OCI-LY1 (cell line): ENCODE data around the gene PHC1.
"Not testable (repeated sequence)": the region's sequence is repeated elsewhere in the genome, so short reads cannot be mapped to it uniquely, and the experiment has no call there.

ENCODE experiments used
- H2AFZ ChIP-seq: fragments of 200-600 bp; sonication (generic), shearing (Covaris generic); 2 replicates; pipeline ENCODE4 v1.6.0; 2014; ENCODE audit warnings: antibody characterized with exemption, mild to moderate bottlenecking, low read length
- H3F3A ChIP-seq: fragments of 200-600 bp; sonication (generic), shearing (Covaris generic); 2 replicates; pipeline ENCODE4 v1.6.0; 2014; ENCODE audit warnings: mild to moderate bottlenecking, antibody characterized with exemption, low read length, moderate library complexity; ENCODE audit not compliant: insufficient read depth
- H3K27ac ChIP-seq: fragments of 200-600 bp; sonication (generic); 2 replicates; pipeline ENCODE4 v1.5.1; 2014; ENCODE audit warnings: low read length, mixed run types, mild to moderate bottlenecking, low read depth; ENCODE audit not compliant: poor library complexity, severe bottlenecking
- H3K27me3 ChIP-seq: fragments of 200-600 bp; sonication (generic); 2 replicates; pipeline ENCODE4 v1.6.0; 2014; ENCODE audit warnings: antibody characterized with exemption, mild to moderate bottlenecking, low read length, moderate library complexity; ENCODE audit not compliant: insufficient read depth
- H3K36me3 ChIP-seq: fragments of 200-600 bp; sonication (generic); 2 replicates; pipeline ENCODE4 v1.6.1; 2014; ENCODE audit warnings: mild to moderate bottlenecking, antibody characterized with exemption, low read length, moderate library complexity, mixed read lengths; ENCODE audit not compliant: insufficient read depth
- H3K4me1 ChIP-seq: fragments of 200-600 bp; sonication (generic); 2 replicates; pipeline ENCODE4 v1.5.1; 2014; ENCODE audit warnings: mild to moderate bottlenecking, low read length, moderate library complexity; ENCODE audit not compliant: insufficient read depth, severe bottlenecking
- H3K4me2 ChIP-seq: fragments of 200-600 bp; sonication (generic), shearing (Covaris generic); 2 replicates; pipeline ENCODE4 v1.6.1; 2014; ENCODE audit warnings: low read length
- H3K4me3 ChIP-seq: fragments of 200-600 bp; sonication (generic); 2 replicates; pipeline ENCODE4 v1.5.1; 2014; ENCODE audit warnings: low read length, low read depth, mild to moderate bottlenecking, mixed read lengths; ENCODE audit not compliant: poor library complexity, severe bottlenecking
- H3K79me2 ChIP-seq: fragments of 200-600 bp; shearing (Covaris generic); 2 replicates; pipeline ENCODE4 v1.6.1; 2016; ENCODE audit warnings: mixed run types, low read length, mixed read lengths; ENCODE audit not compliant: insufficient read depth
- H3K9ac ChIP-seq: fragments of 200-600 bp; sonication (generic), shearing (Covaris generic); 2 replicates; pipeline ENCODE4 v1.6.1; 2014; ENCODE audit warnings: mild to moderate bottlenecking, low read length, mixed read lengths
- H3K9me2 ChIP-seq: fragments of 200-600 bp; sonication (generic), shearing (Covaris generic); 2 replicates; pipeline ENCODE4 v1.6.1; 2014; ENCODE audit warnings: low read depth, mild to moderate bottlenecking, low read length, mixed read lengths
- H3K9me3 ChIP-seq: fragments of 200-600 bp; shearing (Covaris generic); 2 replicates; pipeline ENCODE4 v1.6.1; 2014; ENCODE audit warnings: low read length, mixed read lengths
- H4K20me1 ChIP-seq: fragments of 200-600 bp; sonication (generic), shearing (Covaris generic); 2 replicates; pipeline ENCODE4 v1.6.0; 2016; ENCODE audit warnings: mild to moderate bottlenecking, low read length; ENCODE audit not compliant: insufficient read depth
- CTCF ChIP-seq: fragments of 200-600 bp; sonication (generic), shearing (Covaris generic); IDR thresholded peaks from 2 replicates; pipeline ENCODE4 v1.5.1; 2017; ENCODE audit warnings: mild to moderate bottlenecking, antibody characterized with exemption, low read length, moderate library complexity, mixed read lengths
- EZH2 ChIP-seq: fragments of 200-600 bp; sonication (generic), shearing (Covaris generic); IDR thresholded peaks from 2 replicates; pipeline ENCODE4 v1.8.0; 2017; ENCODE audit warnings: borderline replicate concordance, mixed run types, mild to moderate bottlenecking, antibody characterized with exemption, low read length, moderate library complexity, mixed read lengths

The PHC1 gene

GRCh38 chr12:8917751-8918150 is 3.4 kb downstream of the PHC1 start:
- Histone ChIP-seq H3K9me2 (no peaks in the 10 kb centered on the region), H3K36me3 (peaks cover 25% of the 10 kb centered on the region; the same call in 1 of the 2 replicates), H3K79me2 (0 out of 2 replicates have a peak, but pooled peaks cover 6% of the 10 kb centered on the region), H3F3A (peaks cover 7% of the 10 kb centered on the region; the same call in 1 of the 2 replicates), H3K9ac (no peak overlapping the region), H4K20me1 (no peaks in the 10 kb centered on the region), H3K4me1 (peaks cover 35% of the 10 kb centered on the region), H2AFZ (no peak overlapping the region), H3K4me3 (no peak overlapping the region), H3K4me2 (no peak overlapping the region), H3K27ac (no peak overlapping the region), H3K27me3 (no peaks in the 10 kb centered on the region), H3K9me3 (no peaks in the 10 kb centered on the region)
- no peak for TF ChIP-seq EZH2
- TF ChIP-seq CTCF = no peak

GRCh38 chr12:8919643-8920042 is 5.3 kb downstream of the PHC1 start:
- H3K9ac ChIP-seq, H3K27me3 ChIP-seq, H3K27ac ChIP-seq, H4K20me1 ChIP-seq, H2AFZ ChIP-seq, H3K9me2 ChIP-seq, H3K9me3 ChIP-seq, H3K4me3 ChIP-seq, H3F3A ChIP-seq, H3K4me2 ChIP-seq, H3K79me2 ChIP-seq: not testable (repeated sequence)
- Histone ChIP-seq H3K4me1 (peaks cover 20% of the 10 kb centered on the region), H3K36me3 (peaks cover 32% of the 10 kb centered on the region; the same call in 1 of the 2 replicates)

- no peak for TF ChIP-seq EZH2
- TF ChIP-seq CTCF = no peak
- no peaks in the 10 kb centered on the region for H3K9me3 ChIP-seq
- H3K4me3 ChIP-seq = no peak overlapping the region
- no peak overlapping the region for H3K9ac ChIP-seq
- no peaks in the 10 kb centered on the region for H3F3A ChIP-seq
- H3K9me2 ChIP-seq = no peaks in the 10 kb centered on the region
- no peak overlapping the region for H2AFZ ChIP-seq
- no peaks in the 10 kb centered on the region for H3K4me1 ChIP-seq
- H3K27me3 ChIP-seq = no peaks in the 10 kb centered on the region
- peaks cover 32% of the 10 kb centered on the region; the same call in 1 of the 2 replicates for H3K36me3 ChIP-seq
- H3K27ac ChIP-seq = no peak overlapping the region
- H3K79me2 ChIP-seq = no peaks in the 10 kb centered on the region
- H4K20me1 ChIP-seq = no peaks in the 10 kb centered on the region
- no peak overlapping the region for H3K4me2 ChIP-seq
Measured at GRCh38 chr12:8922544-8922943, 8.2 kb downstream of the PHC1 start.

- not testable (repeated sequence) for H4K20me1 ChIP-seq, H3K79me2 ChIP-seq, H3K27ac ChIP-seq, H3K27me3 ChIP-seq, H3F3A ChIP-seq, H3K9me2 ChIP-seq, H3K4me3 ChIP-seq, H3K9me3 ChIP-seq, H3K9ac ChIP-seq, H3K4me1 ChIP-seq, H2AFZ ChIP-seq, H3K4me2 ChIP-seq
- H3K36me3 ChIP-seq = peaks cover 25% of the 10 kb centered on the region
Measured at GRCh38 chr12:8930655-8931323, 16.5 kb downstream of the PHC1 start.

GRCh38 chr12:8932464-8932863 is 18.2 kb downstream of the PHC1 start:
- H3K4me2 ChIP-seq, H3K27ac ChIP-seq, H3K79me2 ChIP-seq, H3F3A ChIP-seq, H3K9ac ChIP-seq, H3K27me3 ChIP-seq, H3K9me3 ChIP-seq, H4K20me1 ChIP-seq, H3K4me1 ChIP-seq, H3K9me2 ChIP-seq, H3K4me3 ChIP-seq, H2AFZ ChIP-seq: not testable (repeated sequence)
- peaks cover 28% of the 10 kb centered on the region for H3K36me3 ChIP-seq

GRCh38 chr12:8934080-8934479 is 19.8 kb downstream of the PHC1 start:
- not testable (repeated sequence) for H2AFZ ChIP-seq, H3K9ac ChIP-seq, H3K9me2 ChIP-seq, H4K20me1 ChIP-seq, H3K4me3 ChIP-seq, H3K4me1 ChIP-seq, H3K27ac ChIP-seq, H3K4me2 ChIP-seq, H3K9me3 ChIP-seq, H3F3A ChIP-seq, H3K27me3 ChIP-seq, H3K79me2 ChIP-seq
- H3K36me3 ChIP-seq = peaks cover 41% of the 10 kb centered on the region
